Ascending aorta (tissue), 2 donors: Measurements from ENCODE around the gene PLCB2. TPM values are rescaled to one million over a fixed set of nuclear protein-coding genes. Genes with fewer than 3 reads are reported as not detected.

Experiments used
- DNase-seq, 2 donors: peaks; one replicate each; pipeline ENCODE4 v3.0.0-alpha.2; 2019; ENCODE audit warnings: low spot score in 2 of 2
- H3K27ac ChIP-seq, 2 donors: fragments of 200-600 bp; sonication (generic); one replicate each; pipeline ENCODE4 v1.5.1; 2016 to 2017; ENCODE audit warnings: mild to moderate bottlenecking in 1 of 2
- H3K27me3 ChIP-seq: fragments of 200-600 bp; sonication (generic); one replicate; pipeline ENCODE4 v1.5.1; 2017
- H3K36me3 ChIP-seq, 2 donors: fragments of 200-600 bp; sonication (generic); one replicate each; pipeline ENCODE4 v1.5.1; 2016
- H3K4me1 ChIP-seq, 2 donors: fragments of 200-600 bp; sonication (generic); one replicate each; pipeline ENCODE4 v1.5.1; 2016 to 2017; ENCODE audit warnings: mild to moderate bottlenecking in 1 of 2
- H3K4me3 ChIP-seq, 2 donors: fragments of 200-600 bp; sonication (generic); one replicate each; pipeline ENCODE4 v1.5.1; 2016 to 2017; ENCODE audit warnings: mild to moderate bottlenecking in 1 of 2
- H3K9me3 ChIP-seq, 2 donors: fragments of 200-600 bp; sonication (generic); one replicate each; pipeline ENCODE4 v1.5.1; 2016
- intact Hi-C: fragments of 100-400 bp; cut with DNase I; formaldehyde crosslinking; loops from one replicate; pipeline ENCODE4 v1.15.1; 2023
- total RNA-seq: library from RNA; depleted of rRNA; stranded (reverse); fragments of >200 nt; gene quantifications from one replicate; pipeline ENCODE4 v1.1.0, GENCODE V29; 2016
- TF ChIP-seq, protein P1 (sequence below), 3 experiments: fragments of 200-600 bp in 2 of 3; fragments of 450-650 bp in 1 of 3; sonication (generic) in 2 of 3; IDR thresholded peaks; one replicate each; pipeline ENCODE4 v1.5.1; 2016 to 2019; ENCODE audit warnings: antibody characterized with exemption in 3 of 3, mild to moderate bottlenecking in 1 of 3, moderate library complexity in 1 of 3

The PLCB2 gene
- total RNA-seq, 1 donor from 2014 or later, result 6.9 TPM

DNA sequence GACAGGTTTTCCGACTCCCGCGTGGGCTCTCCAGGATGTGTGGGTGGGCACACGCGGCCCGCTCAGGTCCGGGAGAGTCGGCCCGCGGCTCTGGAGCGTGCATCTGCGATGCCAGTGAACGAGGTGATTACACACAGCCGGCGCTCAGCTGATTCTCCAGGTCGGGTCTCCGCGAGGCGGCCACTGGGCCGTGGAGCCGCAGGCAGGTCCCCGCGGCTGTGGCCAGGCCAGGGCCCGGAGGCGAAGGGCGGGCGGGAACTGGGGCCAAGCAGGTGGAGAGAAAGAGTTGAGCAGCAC is 55.6 kb downstream of the PLCB2 start:
- H3K27ac ChIP-seq, result no peak overlapping the region
- no peak for DNase-seq
- no peaks in the 10 kb centered on the region for H3K36me3 ChIP-seq
- peak overlapping the region in 1 of 2 donors; percentile 78 for H3K4me3 ChIP-seq
- peaks cover 15 to 16% of the 10 kb centered on the region in 2 donors for H3K4me1 ChIP-seq
- no peaks in the 10 kb centered on the region for H3K9me3 ChIP-seq
- H3K27me3 ChIP-seq, result no peaks in the 10 kb centered on the region
- intact Hi-C loops, result no loop called here
- TF ChIP-seq, protein P1, sequence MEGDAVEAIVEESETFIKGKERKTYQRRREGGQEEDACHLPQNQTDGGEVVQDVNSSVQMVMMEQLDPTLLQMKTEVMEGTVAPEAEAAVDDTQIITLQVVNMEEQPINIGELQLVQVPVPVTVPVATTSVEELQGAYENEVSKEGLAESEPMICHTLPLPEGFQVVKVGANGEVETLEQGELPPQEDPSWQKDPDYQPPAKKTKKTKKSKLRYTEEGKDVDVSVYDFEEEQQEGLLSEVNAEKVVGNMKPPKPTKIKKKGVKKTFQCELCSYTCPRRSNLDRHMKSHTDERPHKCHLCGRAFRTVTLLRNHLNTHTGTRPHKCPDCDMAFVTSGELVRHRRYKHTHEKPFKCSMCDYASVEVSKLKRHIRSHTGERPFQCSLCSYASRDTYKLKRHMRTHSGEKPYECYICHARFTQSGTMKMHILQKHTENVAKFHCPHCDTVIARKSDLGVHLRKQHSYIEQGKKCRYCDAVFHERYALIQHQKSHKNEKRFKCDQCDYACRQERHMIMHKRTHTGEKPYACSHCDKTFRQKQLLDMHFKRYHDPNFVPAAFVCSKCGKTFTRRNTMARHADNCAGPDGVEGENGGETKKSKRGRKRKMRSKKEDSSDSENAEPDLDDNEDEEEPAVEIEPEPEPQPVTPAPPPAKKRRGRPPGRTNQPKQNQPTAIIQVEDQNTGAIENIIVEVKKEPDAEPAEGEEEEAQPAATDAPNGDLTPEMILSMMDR (IDR thresholded peaks at IDR 0.05), result no peak

DNA sequence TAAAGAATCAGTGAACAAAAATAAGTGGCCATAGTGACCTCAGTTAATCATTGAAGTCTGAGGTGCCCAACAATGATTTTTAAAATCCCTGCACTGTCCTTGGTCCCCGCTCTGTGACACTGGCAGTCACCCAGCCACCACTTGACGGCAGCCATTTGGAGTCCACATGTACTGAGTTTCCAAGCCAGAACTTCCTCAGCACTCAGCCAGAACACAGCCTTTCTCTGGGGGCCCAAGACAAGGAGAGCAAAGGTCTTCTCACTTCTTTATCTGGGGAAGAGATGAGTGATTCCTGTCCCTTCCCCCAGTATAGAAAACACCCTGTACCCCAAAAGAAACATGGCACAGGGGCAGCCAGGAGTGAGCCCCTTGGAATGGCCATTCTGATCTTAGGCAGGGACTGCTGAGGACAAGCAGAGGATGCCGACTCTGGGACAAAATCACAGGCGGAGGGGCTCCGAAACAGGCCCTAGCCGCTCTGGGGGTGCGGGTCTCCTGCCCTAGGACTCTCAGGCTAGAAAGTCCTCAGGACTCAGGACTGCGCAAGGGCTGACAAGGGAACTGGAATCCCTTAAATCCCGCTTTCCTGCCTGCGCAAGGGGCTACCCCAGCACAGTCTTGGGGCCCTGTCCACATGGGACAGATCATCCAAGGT is 56.1 kb downstream of the PLCB2 start:
- intact Hi-C loops, result no loop called here

DNA sequence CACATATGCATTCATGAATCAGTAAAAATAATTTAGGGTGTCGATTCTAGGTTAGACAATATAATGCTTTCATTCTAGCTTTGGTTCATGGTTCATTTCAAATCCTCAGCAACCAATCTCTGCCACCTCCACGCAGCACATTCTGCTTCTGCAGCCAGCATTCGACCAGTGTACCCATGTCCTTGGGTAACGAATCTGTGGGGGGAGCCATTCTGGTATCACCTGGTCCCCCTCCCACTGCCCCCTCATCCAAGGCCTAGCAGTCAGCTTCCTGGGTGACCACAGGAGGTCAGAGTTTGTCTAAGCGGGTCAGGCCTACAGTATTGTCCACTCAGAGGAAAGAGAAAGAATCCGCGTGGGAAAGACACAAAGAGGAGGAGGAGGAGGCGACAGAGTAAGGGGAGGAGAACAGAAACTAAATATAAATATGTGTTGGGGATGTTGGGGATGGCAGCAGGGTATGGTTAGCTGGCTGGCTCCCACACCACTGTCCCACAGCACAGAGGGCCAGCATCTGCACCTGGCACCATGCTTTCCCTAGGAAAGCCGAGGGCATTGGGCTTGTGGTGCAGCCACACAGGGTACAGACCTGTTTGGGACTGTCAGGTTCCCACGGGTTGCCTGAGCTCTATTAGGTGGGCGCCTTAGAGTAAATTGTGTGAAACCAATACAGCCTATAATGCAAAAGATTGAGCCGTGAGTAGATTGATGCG is 56.8 kb downstream of the PLCB2 start:
- no peak for DNase-seq
- no peaks in the 10 kb centered on the region for H3K9me3 ChIP-seq
- intact Hi-C loops, result no loop called here
- H3K4me1 ChIP-seq, result peaks cover 15 to 16% of the 10 kb centered on the region in 2 donors
- TF ChIP-seq, protein P1 (IDR thresholded peaks at IDR 0.05), result no peak
- H3K27me3 ChIP-seq, result no peaks in the 10 kb centered on the region
- no peaks in the 10 kb centered on the region for H3K36me3 ChIP-seq
- no peak overlapping the region for H3K4me3 ChIP-seq
- H3K27ac ChIP-seq, result no peak overlapping the region

More for the DNA sequence above, 56.1 kb downstream of the PLCB2 start:
- no peaks in the 10 kb centered on the region for H3K36me3 ChIP-seq
- peaks cover 15 to 16% of the 10 kb centered on the region in 2 donors for H3K4me1 ChIP-seq
- no peak for DNase-seq
- no peak overlapping the region for H3K27ac ChIP-seq
- no peaks in the 10 kb centered on the region for H3K27me3 ChIP-seq
- no peaks in the 10 kb centered on the region for H3K9me3 ChIP-seq
- H3K4me3 ChIP-seq, result no peak overlapping the region
- TF ChIP-seq, protein P1 (IDR thresholded peaks at IDR 0.05), result no peak

DNA sequence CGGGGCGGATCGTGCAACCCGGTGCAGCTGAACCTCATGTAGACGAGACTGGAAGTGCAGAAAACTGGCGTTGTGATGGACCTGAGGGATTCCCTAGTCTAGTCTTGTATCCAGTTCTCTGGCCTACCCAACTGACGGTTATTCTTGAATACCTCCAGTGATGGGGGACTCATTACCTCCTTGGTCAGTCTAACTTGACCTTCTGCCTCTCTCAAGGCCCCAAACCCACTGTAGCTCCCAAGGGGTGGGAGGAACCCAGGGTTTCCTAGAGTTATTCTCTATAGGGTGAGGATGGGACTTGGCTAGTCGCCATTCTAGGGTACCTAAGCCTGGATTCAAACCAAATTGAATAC is 57.5 kb downstream of the PLCB2 start:
- peaks cover 15 to 16% of the 10 kb centered on the region in 2 donors for H3K4me1 ChIP-seq
- H3K9me3 ChIP-seq, result no peaks in the 10 kb centered on the region
- no peak overlapping the region for H3K27ac ChIP-seq
- no peak for DNase-seq
- TF ChIP-seq, protein P1 (IDR thresholded peaks at IDR 0.05), result no peak
- H3K27me3 ChIP-seq, result no peaks in the 10 kb centered on the region
- no peak overlapping the region for H3K4me3 ChIP-seq
- H3K36me3 ChIP-seq, result no peaks in the 10 kb centered on the region
- intact Hi-C loops, result no loop called here

DNA sequence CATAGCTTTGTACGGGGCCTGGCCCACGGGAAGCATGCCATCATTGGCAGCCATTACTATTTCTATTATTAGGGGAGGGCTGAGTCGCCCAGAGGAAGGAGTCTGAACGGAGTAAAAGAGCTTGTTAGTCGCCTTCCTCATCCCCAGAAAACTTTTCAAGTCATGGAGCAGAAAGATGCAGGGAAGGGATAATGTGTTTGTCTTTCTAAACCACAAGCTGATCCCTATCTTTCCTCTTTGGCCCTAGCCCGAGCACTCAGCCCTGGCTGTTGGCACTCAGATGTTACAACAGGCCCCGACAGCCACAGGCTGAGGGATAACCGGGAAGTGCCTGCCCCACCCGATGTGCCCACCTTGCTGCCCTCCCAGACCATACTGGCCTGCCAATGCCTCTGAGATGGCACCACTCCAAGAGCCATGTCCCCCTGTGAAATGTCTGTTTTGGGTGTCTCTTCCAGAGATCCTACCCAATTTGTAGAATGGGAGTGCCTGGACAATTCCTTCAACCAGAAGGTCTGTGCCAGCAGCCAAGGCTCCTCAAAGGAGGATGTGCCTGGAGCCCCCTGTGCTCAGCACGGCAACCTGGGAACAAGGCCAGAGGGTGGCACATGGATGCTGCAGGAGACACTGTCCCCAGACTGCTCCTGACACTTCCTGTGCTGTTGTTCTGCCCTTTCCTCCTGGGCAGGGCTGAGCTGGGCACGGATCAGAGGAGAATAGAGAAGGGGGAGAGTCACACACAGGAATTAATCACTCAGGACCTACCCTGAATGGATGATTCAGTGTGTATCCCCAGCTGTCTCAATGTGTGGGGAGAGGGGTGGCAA is 58.0 kb downstream of the PLCB2 start:
- H3K27me3 ChIP-seq, result no peaks in the 10 kb centered on the region

More for the DNA sequence above, 58.0 kb downstream of the PLCB2 start:
- H3K36me3 ChIP-seq, result no peaks in the 10 kb centered on the region
- H3K9me3 ChIP-seq, result no peaks in the 10 kb centered on the region
- TF ChIP-seq, protein P1 (IDR thresholded peaks at IDR 0.05), result no peak
- H3K27ac ChIP-seq, result peak overlapping the region in 1 of 2 donors; percentile 13
- no peak overlapping the region for H3K4me3 ChIP-seq
- no peak for DNase-seq
- H3K4me1 ChIP-seq, result peaks cover 15 to 16% of the 10 kb centered on the region in 2 donors
- intact Hi-C loops, result no loop called here
